LNCaP clone FGC (cell line): ENCODE data around the gene AHSA1.

Source experiments
- DNase-seq: peaks from one replicate; pipeline ENCODE4 v3.0.0-alpha.2; 2011; ENCODE audit warnings: low read depth
- H3K4me3 ChIP-seq: 2 replicates; pipeline ENCODE4 v1.5.1; 2011; ENCODE audit warnings: mild to moderate bottlenecking, low read depth, low read length, control low read depth
- TF ChIP-seq, protein P1 (sequence below): IDR thresholded peaks from 2 replicates; pipeline ENCODE4 v1.5.1; 2012; ENCODE audit warnings: mild to moderate bottlenecking; ENCODE audit not compliant: control insufficient read depth, insufficient read depth; ENCODE audit errors: extremely low read depth

Gene AHSA1

DNA sequence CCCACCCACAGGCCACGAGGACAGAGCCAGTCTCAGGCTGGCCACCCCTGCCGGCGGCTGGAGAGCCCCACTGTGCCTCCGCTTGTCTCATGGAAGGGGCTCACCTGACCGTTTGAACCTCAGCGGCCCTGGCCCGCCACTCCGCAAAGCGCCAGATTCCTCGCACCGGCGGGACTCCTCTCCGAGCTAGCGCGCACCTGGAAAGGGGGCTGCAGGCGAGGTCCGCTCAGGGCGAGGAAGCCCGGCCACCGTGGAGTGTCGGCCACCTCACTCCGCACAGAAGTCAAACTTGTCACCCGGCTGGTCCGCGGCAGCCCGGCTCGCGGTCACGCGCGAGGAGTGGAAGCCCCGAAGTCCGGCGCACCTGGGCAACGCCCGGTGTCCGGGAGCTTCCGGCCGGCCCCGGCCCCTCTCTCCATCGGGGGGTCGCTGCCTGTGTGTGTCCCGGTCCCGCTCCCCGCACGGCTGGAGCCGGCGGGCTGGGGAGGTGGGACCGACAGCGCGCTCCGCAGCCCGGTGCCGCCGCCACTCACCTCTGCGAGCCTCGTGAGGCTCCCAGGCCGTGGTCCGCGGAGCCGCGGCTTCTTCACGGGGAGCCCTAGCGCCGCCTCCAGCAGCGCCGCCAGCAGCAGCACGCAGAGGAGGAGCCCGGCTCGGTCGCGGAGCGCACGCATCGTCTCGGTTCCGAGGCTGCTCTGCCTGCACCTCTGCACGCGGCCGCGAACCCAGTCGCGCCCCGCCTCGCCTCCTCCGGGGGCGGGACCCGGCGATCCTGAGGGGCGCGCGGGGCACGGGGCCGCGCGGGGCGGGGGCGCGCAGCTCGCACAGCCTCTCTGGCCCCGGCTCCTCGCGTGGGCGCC lies 40.5 kb downstream of the AHSA1 start, which contains the start of gene ISM2:
Gene ISM2, minus strand, starts transcription at position 697 of the 860 bp plus-strand sequence. Its CDS starts 23 bp downstream, at position 674.
- peak within 1 kb of the TSS; percentile 57 for H3K4me3 ChIP-seq

DNA sequence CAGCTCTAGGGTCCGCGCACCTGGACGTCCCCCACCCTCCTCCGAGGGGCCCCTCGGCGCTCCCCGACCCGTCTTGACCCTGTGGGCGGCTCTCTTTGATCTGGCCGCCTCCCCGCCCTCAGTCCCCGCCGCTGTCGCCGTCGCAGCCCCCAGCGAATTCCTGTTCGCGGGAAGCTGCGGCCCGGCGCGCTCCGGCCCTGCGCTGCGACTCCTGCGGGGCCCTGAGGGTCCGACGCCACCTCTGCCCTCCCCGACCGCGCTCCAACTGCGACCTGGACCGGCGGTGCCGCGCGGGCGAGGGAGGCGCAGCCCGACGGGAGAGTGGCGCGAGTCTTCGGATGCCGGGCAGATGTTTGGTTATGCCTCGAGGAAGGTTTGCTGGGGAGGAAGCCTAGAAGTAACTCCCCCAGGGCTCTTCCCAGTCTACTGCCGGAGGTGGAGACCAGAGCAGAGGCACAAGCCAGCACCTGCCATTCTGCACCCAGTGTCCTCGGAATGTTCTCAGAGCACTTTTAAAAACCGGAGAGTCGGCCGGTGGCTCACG lies 41.2 kb downstream of the AHSA1 start:
- TF ChIP-seq, protein P1, sequence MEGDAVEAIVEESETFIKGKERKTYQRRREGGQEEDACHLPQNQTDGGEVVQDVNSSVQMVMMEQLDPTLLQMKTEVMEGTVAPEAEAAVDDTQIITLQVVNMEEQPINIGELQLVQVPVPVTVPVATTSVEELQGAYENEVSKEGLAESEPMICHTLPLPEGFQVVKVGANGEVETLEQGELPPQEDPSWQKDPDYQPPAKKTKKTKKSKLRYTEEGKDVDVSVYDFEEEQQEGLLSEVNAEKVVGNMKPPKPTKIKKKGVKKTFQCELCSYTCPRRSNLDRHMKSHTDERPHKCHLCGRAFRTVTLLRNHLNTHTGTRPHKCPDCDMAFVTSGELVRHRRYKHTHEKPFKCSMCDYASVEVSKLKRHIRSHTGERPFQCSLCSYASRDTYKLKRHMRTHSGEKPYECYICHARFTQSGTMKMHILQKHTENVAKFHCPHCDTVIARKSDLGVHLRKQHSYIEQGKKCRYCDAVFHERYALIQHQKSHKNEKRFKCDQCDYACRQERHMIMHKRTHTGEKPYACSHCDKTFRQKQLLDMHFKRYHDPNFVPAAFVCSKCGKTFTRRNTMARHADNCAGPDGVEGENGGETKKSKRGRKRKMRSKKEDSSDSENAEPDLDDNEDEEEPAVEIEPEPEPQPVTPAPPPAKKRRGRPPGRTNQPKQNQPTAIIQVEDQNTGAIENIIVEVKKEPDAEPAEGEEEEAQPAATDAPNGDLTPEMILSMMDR: no peak
- H3K4me3 ChIP-seq: peak overlapping the region; percentile 57
- no peak for DNase-seq

More for the DNA sequence above, 40.5 kb downstream of the AHSA1 start, which contains the start of gene ISM2:
- TF ChIP-seq, protein P1: 0 out of 2 replicates have a peak, but pooled peaks have one; percentile 1
- DNase-seq: peak; percentile 6

DNA sequence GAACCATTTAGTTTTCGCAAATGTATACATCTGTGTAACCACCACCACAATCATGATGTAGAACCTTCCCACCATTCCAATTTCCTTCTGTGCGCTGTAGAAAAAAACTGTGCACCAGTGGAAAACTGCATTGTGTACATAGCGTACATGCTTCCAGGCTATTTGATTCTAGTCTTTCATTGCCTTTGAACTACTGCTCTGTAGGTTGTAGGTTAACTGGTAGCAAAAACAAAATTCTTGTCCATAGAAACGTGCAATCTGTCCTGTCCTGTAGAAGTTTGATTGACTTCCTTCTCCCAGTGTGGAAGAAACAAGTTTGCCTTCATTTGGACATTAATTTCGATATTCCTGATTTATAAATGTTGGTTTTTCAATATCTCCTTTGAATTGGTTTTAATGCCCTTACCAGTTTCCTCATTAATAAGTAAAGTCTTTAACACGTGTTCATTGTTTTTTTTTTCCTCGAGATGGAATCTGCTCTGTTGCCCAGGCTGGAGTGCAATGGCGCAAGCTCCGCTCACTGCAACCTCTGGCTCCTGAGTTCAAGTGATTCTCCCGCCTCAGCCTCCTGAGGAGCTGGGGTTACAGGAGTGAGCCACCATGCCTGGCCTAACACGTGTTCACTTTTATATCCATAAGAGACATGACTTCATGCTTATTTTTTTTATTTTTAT lies 44.4 kb downstream of the AHSA1 start:
- TF ChIP-seq, protein P1: no peak
- H3K4me3 ChIP-seq: no peak overlapping the region
- no peak for DNase-seq

DNA sequence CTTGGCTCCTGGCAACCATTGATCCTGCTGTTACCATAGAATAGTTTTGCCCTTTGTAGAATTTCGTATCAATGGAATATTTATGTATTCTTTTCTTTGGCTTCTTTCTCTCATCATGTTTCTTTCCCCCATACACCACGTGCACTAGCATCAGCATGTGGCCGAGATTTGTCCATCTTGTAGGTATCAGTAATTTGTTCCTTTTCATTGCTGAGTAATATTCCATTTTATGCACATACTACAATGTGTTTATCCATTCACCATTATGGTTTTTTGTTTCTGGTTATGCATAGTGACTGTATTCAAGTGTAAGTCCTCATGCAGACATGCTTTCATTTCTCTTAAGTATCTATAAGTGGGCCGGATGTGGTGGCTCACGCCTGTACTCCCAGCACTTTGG lies 45.2 kb downstream of the AHSA1 start:
- TF ChIP-seq, protein P1: no peak
- no peak for DNase-seq
- no peak overlapping the region for H3K4me3 ChIP-seq

DNA sequence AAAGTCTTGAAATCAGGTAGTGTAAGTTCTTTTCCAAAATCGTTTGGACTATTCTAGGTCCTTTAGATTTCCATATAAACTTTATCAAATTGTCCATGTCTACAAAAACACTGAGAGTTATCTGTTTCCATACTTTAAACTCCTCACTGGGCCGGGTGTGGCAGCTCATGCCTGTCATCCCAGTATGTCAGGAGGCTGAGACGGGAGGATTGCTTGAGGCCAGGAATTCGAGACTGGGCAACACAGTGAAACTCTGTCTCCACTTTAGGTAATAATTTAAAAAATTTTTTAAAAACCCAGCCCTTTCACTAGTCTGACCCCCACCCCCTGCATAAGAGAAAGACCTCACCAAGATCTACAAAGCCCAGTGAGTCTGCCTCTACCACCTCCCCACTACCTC lies 47.1 kb downstream of the AHSA1 start:
- TF ChIP-seq, protein P1: no peak
- DNase-seq: no peak
- H3K4me3 ChIP-seq: no peak overlapping the region

DNA sequence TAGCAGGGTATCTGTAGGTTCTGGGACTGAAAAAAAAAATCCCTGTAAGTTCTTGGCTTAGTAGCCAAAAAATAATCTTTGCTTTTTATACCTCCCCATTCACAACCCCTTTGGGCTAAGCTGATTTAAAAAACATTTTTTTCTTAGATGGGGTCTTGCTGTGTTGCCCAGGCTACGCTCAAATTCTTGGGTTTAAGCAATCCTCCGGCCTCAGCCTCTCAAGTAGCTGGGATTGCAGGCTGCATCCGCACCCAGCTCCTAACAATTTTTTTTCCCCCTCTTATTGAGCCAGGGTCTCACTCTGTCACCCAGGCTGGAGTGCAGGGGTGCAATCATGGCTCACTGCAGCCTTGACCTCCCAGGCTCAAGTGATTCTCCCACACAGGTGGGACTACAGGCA lies 49.9 kb downstream of the AHSA1 start:
- DNase-seq: no peak
- TF ChIP-seq, protein P1: no peak
- no peak overlapping the region for H3K4me3 ChIP-seq
